DOHH2 (cell line): ENCODE data around the gene TTLL10.
"Not testable (repeated sequence)": the region's sequence is repeated elsewhere in the genome, so short reads cannot be mapped to it uniquely, and the experiment has no call there.

Experiments used
- H3F3A ChIP-seq: fragments of 200-600 bp; sonication (generic), shearing (Covaris generic); 2 replicates; pipeline ENCODE4 v1.6.0; 2016; ENCODE audit warnings: antibody characterized with exemption, mild to moderate bottlenecking; ENCODE audit not compliant: control insufficient read depth, insufficient read depth
- H3K27ac ChIP-seq: fragments of 200-600 bp; sonication (generic); 2 replicates; pipeline ENCODE4 v1.5.1; 2014; ENCODE audit warnings: low read depth, mild to moderate bottlenecking, low read length, moderate library complexity
- H3K27me3 ChIP-seq: fragments of 200-600 bp; sonication (generic); 2 replicates; pipeline ENCODE4 v1.6.1; 2014; ENCODE audit warnings: mild to moderate bottlenecking, low read length, mixed read lengths; ENCODE audit not compliant: control insufficient read depth
- H3K36me3 ChIP-seq: fragments of 200-600 bp; sonication (generic); 2 replicates; pipeline ENCODE4 v1.6.1; 2014; ENCODE audit warnings: mild to moderate bottlenecking, low read length, moderate library complexity, mixed read lengths; ENCODE audit not compliant: control insufficient read depth
- H3K4me1 ChIP-seq: fragments of 200-600 bp; sonication (generic); 2 replicates; pipeline ENCODE4 v1.6.1; 2014; ENCODE audit warnings: mild to moderate bottlenecking, low read length, mixed read lengths; ENCODE audit not compliant: control insufficient read depth
- H3K4me2 ChIP-seq: fragments of 200-600 bp; sonication (generic); 2 replicates; pipeline ENCODE4 v1.6.0; 2014; ENCODE audit warnings: mild to moderate bottlenecking, low read length, moderate library complexity
- H3K4me3 ChIP-seq: fragments of 200-600 bp; sonication (generic); 2 replicates; pipeline ENCODE4 v1.5.1; 2014; ENCODE audit warnings: mild to moderate bottlenecking, low read length, mixed read lengths
- H3K79me2 ChIP-seq: fragments of 200-600 bp; sonication (generic); 2 replicates; pipeline ENCODE4 v1.6.1; 2014; ENCODE audit warnings: mild to moderate bottlenecking, low read length, mixed read lengths; ENCODE audit not compliant: control insufficient read depth
- H3K9me2 ChIP-seq: fragments of 200-600 bp; sonication (generic); replicated peaks from 2 replicates; pipeline ENCODE4 v1.6.1; 2014; ENCODE audit warnings: mild to moderate bottlenecking, low read length, mixed read lengths; ENCODE audit not compliant: control insufficient read depth
- H3K9me3 ChIP-seq: fragments of 200-600 bp; sonication (generic); 2 replicates; pipeline ENCODE4 v1.6.1; 2014; ENCODE audit warnings: antibody characterized with exemption, low read length, mixed read lengths; ENCODE audit not compliant: control insufficient read depth, insufficient read depth
- H4K20me1 ChIP-seq: fragments of 200-600 bp; sonication (generic); 2 replicates; pipeline ENCODE4 v1.6.0; 2014; ENCODE audit warnings: low read depth, mild to moderate bottlenecking, antibody characterized with exemption, low read length, moderate library complexity; ENCODE audit not compliant: control insufficient read depth, insufficient read depth
- CTCF ChIP-seq: fragments of 200-600 bp; sonication (generic); IDR thresholded peaks from one replicate; pipeline ENCODE4 v1.5.1; 2014; ENCODE audit warnings: antibody characterized with exemption, mild to moderate bottlenecking, low read depth, low read length; ENCODE audit not compliant: poor library complexity, severe bottlenecking
- EZH2phosphoT487 ChIP-seq: fragments of 200-600 bp; sonication (generic); IDR thresholded peaks from 2 replicates; pipeline ENCODE4 v1.6.1; 2017; ENCODE audit warnings: borderline replicate concordance, mild to moderate bottlenecking, antibody characterized with exemption, low read length, moderate library complexity, mixed read lengths

TTLL10 gene

GRCh38 chr1:1141244-1141910, 32.3 kb upstream of the TTLL10 start:
- Histone ChIP-seq H4K20me1 (no peaks in the 10 kb centered on the region), H3K4me2 (no peak overlapping the region)

DNA sequence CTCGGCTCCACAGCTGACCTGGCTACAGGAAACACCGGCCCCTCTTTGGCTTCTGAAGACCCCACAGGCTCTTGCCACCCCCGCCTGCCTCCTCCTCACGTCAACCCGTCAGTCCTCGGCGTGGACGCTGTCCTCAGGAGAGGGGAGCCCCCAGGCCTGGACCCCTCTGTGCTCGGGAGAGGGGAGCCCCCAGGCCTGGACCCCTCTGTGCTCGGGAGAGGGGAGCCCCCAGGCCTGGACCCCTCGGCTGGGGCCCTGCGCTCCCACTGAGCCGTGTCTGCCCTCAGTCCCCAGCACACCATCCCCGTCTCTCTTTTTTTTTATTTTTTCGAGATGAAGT, 31.8 kb upstream of the TTLL10 start:
- Histone ChIP-seq H3K4me1 (peaks cover 33% of the 10 kb centered on the region), H3K9me3 (no peaks in the 10 kb centered on the region), H3K27me3 (peaks cover 6% of the 10 kb centered on the region), H4K20me1 (no peaks in the 10 kb centered on the region), H3K36me3 (no peaks in the 10 kb centered on the region), H3K4me3 (no peak overlapping the region), H3K79me2 (no peaks in the 10 kb centered on the region), H3F3A (no peaks in the 10 kb centered on the region), H3K4me2 (no peak overlapping the region), H3K9me2 (no peaks in the 10 kb centered on the region), H3K27ac (no peak overlapping the region)
- no peak for TF ChIP-seq EZH2phosphoT487
- TF ChIP-seq CTCF = no peak

More at GRCh38 chr1:1141244-1141910, 32.3 kb upstream of the TTLL10 start:
- TF ChIP-seq CTCF (no peak), EZH2phosphoT487 (no peak)
- no peaks in the 10 kb centered on the region for H3K9me2 ChIP-seq
- H3K36me3 ChIP-seq = no peaks in the 10 kb centered on the region
- H3K9me3 ChIP-seq = no peaks in the 10 kb centered on the region
- peaks cover 8% of the 10 kb centered on the region for H3K27me3 ChIP-seq
- H3K79me2 ChIP-seq = no peaks in the 10 kb centered on the region
- no peak overlapping the region for H3K27ac ChIP-seq
- no peak overlapping the region for H3K4me3 ChIP-seq
- no peaks in the 10 kb centered on the region for H3F3A ChIP-seq
- peaks cover 38% of the 10 kb centered on the region for H3K4me1 ChIP-seq

- not testable (repeated sequence) for H3K4me3 ChIP-seq, H3K36me3 ChIP-seq, H3K4me2 ChIP-seq, H3K27ac ChIP-seq, H3K9me2 ChIP-seq, H3F3A ChIP-seq, H3K79me2 ChIP-seq, H3K27me3 ChIP-seq, H3K9me3 ChIP-seq, H4K20me1 ChIP-seq
- peaks cover 29% of the 10 kb centered on the region for H3K4me1 ChIP-seq
Observed at GRCh38 chr1:1142352-1142751, 31.3 kb upstream of the TTLL10 start.

GRCh38 chr1:1142844-1143243, 30.8 kb upstream of the TTLL10 start:
- TF ChIP-seq CTCF (no peak), EZH2phosphoT487 (no peak)
- H3K36me3 ChIP-seq = no peaks in the 10 kb centered on the region
- H3K4me3 ChIP-seq = no peak overlapping the region
- no peaks in the 10 kb centered on the region for H3K9me2 ChIP-seq
- H3K27ac ChIP-seq = no peak overlapping the region
- no peak overlapping the region for H3K4me2 ChIP-seq
- no peaks in the 10 kb centered on the region for H4K20me1 ChIP-seq
- no peaks in the 10 kb centered on the region for H3K79me2 ChIP-seq
- peaks cover 3% of the 10 kb centered on the region for H3K27me3 ChIP-seq
- H3K9me3 ChIP-seq = no peaks in the 10 kb centered on the region
- H3K4me1 ChIP-seq = peaks cover 24% of the 10 kb centered on the region
- H3F3A ChIP-seq = no peaks in the 10 kb centered on the region
